ENCODE data around the gene IFNL4. TPM values are rescaled to one million over a fixed set of nuclear protein-coding genes. Genes with fewer than 3 reads are reported as not detected.
"Not testable (repeated sequence)": the region's sequence is repeated elsewhere in the genome, so short reads cannot be mapped to it uniquely, and the experiment has no call there.

The IFNL4 gene
- total RNA-seq, 2 donors from 2014 or later: not detected

DNA sequence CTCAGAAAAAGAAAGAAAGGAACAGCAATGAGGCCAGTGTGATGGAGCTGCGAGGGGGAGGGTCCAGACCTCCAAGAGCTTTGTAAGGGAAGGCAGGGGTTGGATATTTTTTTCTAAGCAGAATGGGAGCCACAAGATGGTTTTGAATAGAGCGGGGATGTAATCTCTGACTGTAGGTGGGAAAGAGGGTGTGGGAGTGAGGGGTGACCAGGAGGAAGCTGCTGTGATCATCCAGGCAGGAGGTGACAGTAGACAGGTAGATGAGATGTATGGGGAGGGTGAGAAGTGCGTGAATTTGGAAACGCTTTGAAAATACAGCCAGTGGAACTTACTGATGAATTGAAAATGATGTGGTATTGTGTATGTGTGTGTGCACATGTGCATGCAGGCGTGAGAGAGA lies 26.9 kb upstream of the IFNL4 start:
- no peaks in the 10 kb centered on the region for H3K27me3 ChIP-seq
- no peak overlapping the region for H3K4me3 ChIP-seq
- H3K9me3 ChIP-seq: no peaks in the 10 kb centered on the region
- H3K36me3 ChIP-seq (replicated peaks in 1 of 2; ENCODE audit: insufficient read depth in 1 of 2, low read depth in 2 of 2): no peaks in the 10 kb centered on the region
- no peak for TF ChIP-seq POLR2A (IDR thresholded peaks at IDR 0.05)
- TF ChIP-seq, protein P1, sequence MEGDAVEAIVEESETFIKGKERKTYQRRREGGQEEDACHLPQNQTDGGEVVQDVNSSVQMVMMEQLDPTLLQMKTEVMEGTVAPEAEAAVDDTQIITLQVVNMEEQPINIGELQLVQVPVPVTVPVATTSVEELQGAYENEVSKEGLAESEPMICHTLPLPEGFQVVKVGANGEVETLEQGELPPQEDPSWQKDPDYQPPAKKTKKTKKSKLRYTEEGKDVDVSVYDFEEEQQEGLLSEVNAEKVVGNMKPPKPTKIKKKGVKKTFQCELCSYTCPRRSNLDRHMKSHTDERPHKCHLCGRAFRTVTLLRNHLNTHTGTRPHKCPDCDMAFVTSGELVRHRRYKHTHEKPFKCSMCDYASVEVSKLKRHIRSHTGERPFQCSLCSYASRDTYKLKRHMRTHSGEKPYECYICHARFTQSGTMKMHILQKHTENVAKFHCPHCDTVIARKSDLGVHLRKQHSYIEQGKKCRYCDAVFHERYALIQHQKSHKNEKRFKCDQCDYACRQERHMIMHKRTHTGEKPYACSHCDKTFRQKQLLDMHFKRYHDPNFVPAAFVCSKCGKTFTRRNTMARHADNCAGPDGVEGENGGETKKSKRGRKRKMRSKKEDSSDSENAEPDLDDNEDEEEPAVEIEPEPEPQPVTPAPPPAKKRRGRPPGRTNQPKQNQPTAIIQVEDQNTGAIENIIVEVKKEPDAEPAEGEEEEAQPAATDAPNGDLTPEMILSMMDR (IDR thresholded peaks at IDR 0.05): no peak
- no peak overlapping the region for H3K27ac ChIP-seq
- WGBS, 2 donors: 75 to 91% methylated on average over 5 of the region's 5 CpGs
- DNase-seq: no peak
- intact Hi-C loops (cut with DNase I): no loop called here
- no peak for ATAC-seq
- H3K4me1 ChIP-seq: no peaks in the 10 kb centered on the region

DNA sequence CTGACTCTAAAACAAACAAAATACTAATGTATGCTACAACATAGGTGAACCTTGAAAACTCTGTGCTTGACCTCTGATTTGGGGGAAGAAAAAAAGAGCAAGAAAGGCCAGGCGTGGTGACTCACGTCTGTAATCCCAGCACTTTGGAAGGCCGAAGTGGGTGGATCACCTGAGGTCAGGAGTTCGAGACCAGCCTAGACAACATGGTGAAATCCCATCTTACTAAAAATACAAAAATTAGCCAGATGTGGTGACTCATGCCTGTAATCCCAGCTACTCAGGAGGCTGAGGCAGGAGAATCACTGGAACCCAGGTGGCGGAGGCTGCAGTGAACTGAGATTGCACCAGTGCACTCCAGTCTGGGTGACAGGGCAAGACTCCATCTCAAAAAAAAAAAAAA lies 25.2 kb upstream of the IFNL4 start:
- intact Hi-C loops (cut with DNase I); H3K4me1 ChIP-seq; H3K27ac ChIP-seq; DNase-seq; H3K9me3 ChIP-seq; H3K36me3 ChIP-seq (replicated peaks in 1 of 2; ENCODE audit: insufficient read depth in 1 of 2, low read depth in 2 of 2); H3K4me3 ChIP-seq; ATAC-seq; H3K27me3 ChIP-seq: not testable (repeated sequence)
- WGBS, 2 donors: 91 to 94% methylated on average over 4 to 5 of the region's 5 CpGs

DNA sequence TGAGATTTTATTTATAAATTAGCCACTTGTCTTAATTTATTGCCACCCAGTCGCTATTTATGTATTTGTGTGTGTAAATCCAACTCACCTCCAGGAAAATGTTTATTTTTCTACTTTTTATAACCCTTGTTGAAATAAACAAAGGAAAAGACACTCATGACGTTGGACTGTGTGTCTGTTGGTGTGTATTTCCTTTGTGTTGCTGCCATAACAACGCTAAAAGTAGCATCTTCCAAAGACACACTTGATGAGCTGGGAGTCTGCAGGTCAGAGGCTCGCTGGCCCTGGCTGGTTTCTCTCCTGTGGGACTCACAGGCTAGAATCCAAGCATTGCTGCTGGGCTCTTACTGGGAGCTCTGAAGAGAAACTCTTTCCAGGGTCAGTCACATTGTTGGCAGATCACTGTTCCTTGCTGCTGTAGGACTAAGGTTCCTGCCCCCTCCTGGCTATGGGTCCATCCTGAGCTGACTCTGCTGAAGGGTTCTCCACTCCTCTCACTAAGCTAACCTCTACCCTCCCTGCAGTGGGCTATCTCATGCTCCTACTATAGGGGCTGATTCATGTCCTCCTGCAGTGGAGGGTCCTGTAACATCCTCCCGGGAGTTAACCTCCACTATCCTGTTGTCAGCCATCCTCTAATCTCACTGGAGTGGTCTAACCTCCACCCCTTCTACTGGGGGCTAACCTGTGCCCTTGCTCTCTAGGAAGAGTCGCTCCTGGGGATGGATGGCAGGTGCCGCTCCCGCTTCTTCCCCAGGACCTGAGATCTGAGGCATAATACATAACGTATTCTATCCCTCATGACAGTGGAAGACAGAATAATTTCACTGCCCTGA lies 21.6 kb upstream of the IFNL4 start:
- no peak overlapping the region for H3K4me3 ChIP-seq
- ATAC-seq: no peak
- no peak for TF ChIP-seq POLR2A (IDR thresholded peaks at IDR 0.05)
- TF ChIP-seq, protein P1 (IDR thresholded peaks at IDR 0.05): no peak
- no peaks in the 10 kb centered on the region for H3K9me3 ChIP-seq
- WGBS, 2 donors: 75 to 85% methylated on average over 9 of the region's 9 CpGs
- no peaks in the 10 kb centered on the region for H3K4me1 ChIP-seq
- intact Hi-C loops (cut with DNase I): no loop called here
- no peak overlapping the region for H3K27ac ChIP-seq
- H3K36me3 ChIP-seq (replicated peaks in 1 of 2; ENCODE audit: insufficient read depth in 1 of 2, low read depth in 2 of 2): no peaks in the 10 kb centered on the region
- DNase-seq: no peak
- no peaks in the 10 kb centered on the region for H3K27me3 ChIP-seq

DNA sequence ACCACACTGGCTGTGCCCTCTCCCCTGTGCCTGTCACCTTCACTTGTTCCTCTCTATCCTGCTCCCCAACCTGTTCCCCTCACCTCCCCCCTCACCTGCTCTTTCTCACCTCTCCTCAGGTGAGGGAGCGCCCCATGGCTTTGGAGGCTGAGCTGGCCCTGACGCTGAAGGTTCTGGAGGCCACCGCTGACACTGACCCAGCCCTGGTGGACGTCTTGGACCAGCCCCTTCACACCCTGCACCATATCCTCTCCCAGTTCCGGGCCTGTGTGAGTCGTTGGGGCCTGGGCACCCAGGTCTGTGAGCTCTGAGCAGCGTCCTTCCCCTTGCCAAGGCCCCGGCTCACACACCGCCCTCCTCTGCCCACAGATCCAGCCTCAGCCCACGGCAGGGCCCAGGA lies 20.7 kb upstream of the IFNL4 start:
- intact Hi-C loops (cut with DNase I); ATAC-seq; H3K27me3 ChIP-seq; H3K9me3 ChIP-seq; DNase-seq; H3K36me3 ChIP-seq (replicated peaks in 1 of 2; ENCODE audit: insufficient read depth in 1 of 2, low read depth in 2 of 2); H3K4me1 ChIP-seq; H3K27ac ChIP-seq; H3K4me3 ChIP-seq: not testable (repeated sequence)
- WGBS, 2 donors: 58 to 79% methylated on average over 2 to 6 of the region's 10 CpGs

DNA sequence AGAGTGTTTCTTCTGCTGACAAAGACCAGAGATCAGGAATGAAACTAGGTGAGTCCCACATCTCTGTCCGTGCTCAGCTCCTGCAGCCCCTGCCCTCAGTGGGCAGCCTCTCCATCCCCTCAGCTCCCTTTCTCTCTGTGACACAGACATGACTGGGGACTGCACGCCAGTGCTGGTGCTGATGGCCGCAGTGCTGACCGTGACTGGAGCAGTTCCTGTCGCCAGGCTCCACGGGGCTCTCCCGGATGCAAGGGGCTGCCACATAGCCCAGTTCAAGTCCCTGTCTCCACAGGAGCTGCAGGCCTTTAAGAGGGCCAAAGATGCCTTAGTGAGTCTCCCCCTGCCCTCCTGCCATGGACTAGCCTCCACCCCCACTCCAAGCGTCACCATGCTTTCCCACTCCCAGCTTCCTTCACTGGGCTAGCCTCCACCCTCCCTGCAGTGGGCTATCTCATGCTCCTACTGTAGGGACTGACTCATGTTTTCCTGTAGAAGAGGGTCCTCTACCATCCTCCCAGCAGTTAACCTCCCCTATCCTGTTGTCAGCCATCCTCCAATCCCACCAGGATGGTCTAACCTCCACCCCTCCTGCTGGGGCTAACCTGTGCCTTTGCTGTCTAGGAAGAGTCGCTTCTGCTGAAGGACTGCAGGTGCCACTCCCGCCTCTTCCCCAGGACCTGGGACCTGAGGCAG lies 20.0 kb upstream of the IFNL4 start:
- DNase-seq; H3K4me3 ChIP-seq; H3K27ac ChIP-seq; H3K4me1 ChIP-seq; H3K9me3 ChIP-seq; H3K27me3 ChIP-seq; intact Hi-C loops (cut with DNase I); H3K36me3 ChIP-seq (replicated peaks in 1 of 2; ENCODE audit: insufficient read depth in 1 of 2, low read depth in 2 of 2); ATAC-seq: not testable (repeated sequence)
- WGBS, 2 donors: 77 to 97% methylated on average over 3 to 10 of the region's 10 CpGs

DNA sequence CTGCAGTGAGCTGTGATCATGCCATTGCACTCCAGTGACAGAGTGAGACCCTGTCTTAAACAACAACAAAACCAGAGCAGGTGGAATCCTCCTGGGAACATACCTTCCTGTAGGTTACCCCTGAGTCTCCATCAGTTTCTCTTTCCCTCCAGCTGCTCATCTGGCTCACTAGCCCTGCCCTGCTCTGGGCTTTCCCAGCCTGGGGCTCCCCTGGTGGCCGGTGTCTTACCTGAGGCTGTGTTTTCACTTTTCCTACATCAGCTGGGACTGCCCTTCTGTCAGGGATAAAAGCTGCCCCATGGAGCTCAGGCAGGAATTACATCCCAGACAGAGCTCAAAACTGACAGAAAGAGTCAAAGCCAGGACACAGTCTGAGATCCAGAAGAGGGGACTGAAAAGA lies 19.4 kb upstream of the IFNL4 start, which contains the start of gene IFNL2:
Gene IFNL2 (plus strand): TSS at position 312 of the 400 bp plus-strand sequence. CDS start 173 bp downstream, outside the sequence.
- ATAC-seq: peak; percentile 66
- WGBS, 2 donors: no CpG with 5 or more reads among the region's 1 CpG
- H3K36me3 ChIP-seq (replicated peaks in 1 of 2; ENCODE audit: insufficient read depth in 1 of 2, low read depth in 2 of 2); H3K27me3 ChIP-seq; DNase-seq; H3K4me3 ChIP-seq; intact Hi-C loops (cut with DNase I); H3K9me3 ChIP-seq; H3K27ac ChIP-seq: not testable (repeated sequence)
- peaks cover 11% of the 10 kb centered on the region for H3K4me1 ChIP-seq
